GM21825 (cell line): Measurements from ENCODE around the gene LYPD6B.
A peak's percentile ranks its signal among the peaks of the same experiment; 100 is the strongest.

ENCODE experiments used
- ATAC-seq: cut with Tn5 transposase; IDR thresholded peaks from one replicate; pipeline ENCODE4 v1.9.1; 2021; ENCODE audit warnings: mild to moderate bottlenecking, moderate library complexity; ENCODE audit not compliant: unreplicated experiment

Gene LYPD6B

DNA sequence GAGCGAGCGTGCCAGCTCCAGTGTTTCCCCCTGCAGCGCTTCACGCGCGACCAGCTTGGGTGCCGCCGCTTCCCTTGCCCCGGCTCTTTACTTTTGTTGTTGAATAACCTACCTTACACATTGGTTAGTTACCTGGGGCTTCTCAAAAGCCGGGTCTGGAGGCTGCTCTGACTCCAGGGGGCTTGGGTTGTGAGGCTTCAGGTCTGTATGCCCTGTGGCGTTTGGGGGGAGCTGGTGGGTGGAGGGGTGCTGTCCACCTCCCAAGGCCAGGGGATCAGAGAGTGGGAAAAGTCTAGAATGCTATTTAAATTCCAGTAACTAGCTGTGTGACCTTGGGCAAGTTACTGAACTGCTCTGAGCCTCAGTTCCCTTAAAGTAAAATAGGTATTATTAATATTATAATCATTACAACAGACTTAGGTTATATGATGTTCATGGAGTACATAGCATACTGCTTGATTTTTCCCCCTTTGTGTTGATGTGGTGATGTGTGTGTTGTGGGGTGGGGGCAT is 770 bp downstream of the LYPD6B start:
- ATAC-seq = no peak

DNA sequence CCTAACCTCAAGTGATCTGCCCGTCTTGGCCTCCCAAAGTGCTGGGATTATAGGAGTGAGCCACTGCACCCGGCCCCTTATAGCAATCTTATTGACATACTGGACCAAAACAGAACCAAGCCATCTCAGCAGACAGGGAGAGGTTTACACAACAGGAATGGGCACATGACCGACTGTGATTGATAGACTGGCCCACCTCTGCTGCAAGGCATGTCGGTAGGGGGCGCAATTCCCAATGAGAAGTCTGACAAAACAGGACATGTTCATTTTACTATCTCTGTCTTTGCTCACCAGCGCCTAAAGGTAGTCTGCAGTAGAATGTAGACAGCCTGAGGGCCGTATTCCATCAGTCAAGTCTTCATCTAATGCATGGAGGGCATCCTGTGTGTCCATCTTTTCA is 2.0 kb downstream of the LYPD6B start:
- no peak for ATAC-seq

DNA sequence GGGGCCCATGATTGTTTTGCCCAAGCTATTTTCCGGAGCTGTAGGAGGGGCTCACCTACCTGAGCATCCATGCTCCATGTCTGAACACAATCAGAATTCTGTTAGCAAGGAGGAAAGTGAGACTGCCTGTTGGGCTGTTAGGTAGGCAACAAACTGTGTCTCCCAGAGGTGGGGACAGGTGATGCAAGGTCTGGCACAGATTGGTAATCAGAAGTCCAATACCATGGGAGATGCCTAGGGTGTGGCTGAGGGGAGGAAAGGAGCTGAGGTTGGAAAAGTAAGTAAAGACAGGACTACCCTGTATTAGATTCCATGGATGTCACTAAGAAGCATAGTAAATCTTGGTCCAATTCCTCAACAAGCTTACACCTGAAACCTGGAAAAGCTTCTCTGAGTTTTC is 3.0 kb downstream of the LYPD6B start:
- no peak for ATAC-seq

DNA sequence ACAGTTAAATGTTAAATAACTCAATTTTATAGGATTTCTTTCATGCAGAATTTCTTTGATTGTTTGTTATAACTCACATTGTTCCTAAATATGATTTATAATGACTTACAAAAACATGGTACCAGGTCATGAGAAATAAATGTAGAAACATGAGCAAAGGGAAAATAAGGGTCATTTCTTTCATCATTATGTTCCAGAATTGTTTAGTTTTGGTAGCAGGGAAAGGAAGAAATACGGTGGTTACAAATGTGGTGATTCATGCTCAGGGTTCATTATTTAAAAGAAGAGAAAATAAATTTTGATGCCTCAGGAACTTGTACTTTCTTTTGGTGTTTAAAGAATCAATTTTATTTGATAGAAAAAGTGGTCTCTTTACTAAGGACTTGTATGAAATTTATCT is 4.4 kb downstream of the LYPD6B start:
- no peak for ATAC-seq

DNA sequence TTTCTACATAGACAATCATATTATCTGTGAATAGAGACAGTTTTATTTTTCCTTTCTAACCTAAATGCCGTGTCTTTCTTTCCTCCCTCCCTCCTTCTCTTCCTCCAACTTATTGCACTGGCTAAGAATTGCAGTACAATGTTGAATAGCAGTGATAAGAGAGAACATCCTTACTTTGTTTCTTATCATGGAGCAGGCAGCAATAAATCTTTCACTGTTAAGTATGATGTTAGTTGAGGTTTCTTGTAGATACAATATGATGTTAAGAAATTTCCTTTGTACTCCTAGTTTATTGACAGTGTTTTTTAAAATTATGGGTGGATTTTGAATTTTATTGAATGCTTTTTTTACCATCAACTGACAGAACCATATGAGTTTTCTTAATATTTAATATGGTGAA is 6.0 kb downstream of the LYPD6B start:
- no peak for ATAC-seq

DNA sequence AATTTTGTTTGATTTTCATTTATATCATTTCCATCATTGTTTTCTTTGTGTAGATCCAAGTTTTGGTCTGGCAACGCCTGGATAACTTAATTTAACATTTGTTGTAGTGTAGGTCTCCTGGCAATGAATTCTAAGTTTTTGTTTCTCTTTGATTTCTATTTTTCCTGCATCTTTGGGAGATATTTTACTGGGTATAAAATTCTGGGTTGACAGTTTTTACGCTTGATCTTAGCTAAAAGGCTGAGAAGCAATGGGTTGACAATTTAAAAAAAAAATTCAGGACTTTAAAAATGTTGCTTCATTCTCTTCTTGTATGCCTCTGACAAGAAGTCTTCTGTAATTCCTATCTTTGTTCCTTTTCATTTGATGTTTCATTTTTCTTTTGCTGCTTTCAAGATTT is 8.6 kb downstream of the LYPD6B start:
- no peak for ATAC-seq

DNA sequence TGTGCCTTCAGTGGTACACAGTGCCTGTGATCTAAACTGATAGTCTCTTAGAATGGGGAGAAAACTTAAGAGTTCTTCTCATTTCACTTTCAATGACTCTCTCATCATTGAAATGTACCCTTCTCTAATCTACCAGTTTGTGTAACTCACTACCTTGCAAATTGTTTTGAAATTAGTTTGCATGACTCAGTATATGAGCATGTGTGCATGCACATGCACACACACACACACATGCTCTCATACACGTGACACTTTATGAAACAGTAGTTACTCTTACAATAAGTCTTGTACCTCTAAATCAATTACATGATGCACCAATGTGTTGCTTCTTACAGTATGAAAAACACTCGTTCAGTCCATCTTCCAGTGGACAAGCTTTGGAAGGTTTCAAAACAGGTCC is 10.6 kb downstream of the LYPD6B start:
- ATAC-seq = no peak

DNA sequence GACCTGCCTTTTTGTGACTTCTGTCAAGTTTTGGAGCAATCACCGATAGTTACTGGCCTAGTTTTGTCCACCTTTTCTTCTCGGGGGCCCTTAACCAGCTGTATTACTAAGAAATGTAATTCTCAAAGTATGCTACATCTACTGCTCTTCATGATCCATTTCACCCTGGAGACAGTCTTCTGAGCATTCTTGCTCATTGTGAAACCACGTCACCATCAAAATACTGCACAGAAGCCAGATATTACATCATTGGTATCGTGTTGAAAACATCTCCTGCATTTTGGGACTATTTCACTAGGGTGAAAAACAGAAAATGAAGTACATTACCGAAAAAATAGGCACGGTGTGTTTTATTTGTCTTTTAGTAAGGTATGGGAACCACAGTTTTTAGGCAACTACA is 11.7 kb downstream of the LYPD6B start:
- ATAC-seq = peak; percentile 87

DNA sequence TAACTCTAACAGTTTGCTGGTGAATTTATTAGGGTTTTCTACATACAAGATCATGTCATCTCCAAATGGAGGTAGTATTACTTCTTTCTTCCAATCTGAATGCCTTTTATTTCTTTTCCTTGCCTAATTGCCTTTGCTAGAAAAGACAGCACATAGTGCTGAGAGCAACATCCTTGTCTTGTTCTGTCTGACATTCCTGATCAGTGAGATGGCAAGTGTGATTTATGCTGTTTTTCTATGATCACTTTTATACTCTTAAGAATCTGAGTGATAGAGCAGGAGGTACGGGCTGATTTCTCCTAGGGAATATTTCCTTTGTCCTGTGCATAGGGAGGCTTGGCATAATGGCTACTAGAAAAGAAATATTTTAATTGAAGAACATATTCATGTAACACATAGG is 17.3 kb downstream of the LYPD6B start:
- ATAC-seq = no peak

DNA sequence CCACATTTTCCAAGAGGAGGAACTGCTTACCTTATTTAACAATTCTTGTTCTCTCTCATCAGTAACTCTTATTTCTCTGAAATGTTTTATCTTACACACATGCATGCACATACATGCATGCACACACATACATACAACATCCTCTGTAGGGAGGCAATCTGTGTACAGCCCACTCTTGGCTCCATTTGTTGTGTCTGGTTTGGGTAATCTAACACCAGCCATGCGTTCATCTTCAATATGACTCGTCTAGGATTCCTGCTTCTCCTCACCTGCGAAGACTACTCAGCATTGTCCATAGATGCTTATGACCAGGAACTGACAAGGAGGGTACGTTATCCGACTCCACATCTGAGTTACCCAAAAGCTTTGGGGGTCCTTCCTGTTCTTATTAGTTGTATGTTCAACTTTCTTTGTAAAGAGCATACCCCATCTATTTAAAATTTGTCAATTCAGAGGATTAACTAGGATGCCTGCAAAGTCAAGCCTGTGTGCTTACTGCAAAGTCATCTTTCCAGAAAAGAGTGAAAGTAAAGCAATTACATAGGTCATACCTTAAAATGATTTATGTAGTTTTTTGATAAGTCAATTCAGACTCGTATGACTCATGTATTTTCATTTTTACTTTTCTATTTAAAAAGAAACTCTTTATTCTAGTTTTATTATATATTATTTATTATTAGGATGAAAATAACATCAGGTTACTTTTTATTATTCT is 18.2 kb downstream of the LYPD6B start:
- no peak for ATAC-seq

DNA sequence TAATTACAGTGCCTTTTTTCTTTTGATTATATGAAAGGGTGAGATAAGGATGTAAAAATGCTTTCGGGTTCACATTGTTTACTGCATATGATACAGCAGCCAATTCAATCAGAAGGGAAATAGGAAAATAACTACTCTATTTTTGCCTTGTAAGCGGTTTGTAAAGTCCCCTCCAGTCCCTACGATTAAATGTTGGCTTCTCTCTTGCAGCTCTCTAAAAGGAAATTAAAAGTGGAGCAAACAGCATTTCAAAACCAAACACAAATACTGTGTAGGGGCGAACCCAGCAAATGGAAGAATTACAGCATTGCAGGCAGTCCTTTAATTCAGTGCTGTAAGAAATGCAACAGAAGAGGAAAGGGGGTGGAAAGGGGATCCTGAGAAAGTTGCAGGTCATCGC is 18.9 kb downstream of the LYPD6B start:
- no peak for ATAC-seq

DNA sequence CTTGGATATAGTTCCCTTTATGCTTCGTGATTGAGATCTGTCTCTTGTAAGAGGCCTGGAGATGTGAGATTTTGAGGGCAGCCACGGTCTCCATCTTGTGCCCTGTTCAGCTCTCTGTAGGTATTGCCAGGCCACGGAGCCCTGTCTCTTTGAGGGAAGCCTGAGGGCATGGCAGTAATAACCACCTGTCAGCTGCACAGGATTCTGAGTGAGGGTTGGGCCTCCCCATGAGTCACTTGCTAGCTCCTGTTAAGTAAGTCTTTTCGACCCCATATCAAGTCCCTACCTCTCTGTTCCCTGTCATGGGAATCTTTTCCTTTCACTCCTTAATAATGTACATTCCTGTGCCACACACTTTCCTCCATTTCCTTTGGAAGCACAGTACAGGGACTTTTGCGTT is 20.4 kb downstream of the LYPD6B start:
- ATAC-seq = no peak

DNA sequence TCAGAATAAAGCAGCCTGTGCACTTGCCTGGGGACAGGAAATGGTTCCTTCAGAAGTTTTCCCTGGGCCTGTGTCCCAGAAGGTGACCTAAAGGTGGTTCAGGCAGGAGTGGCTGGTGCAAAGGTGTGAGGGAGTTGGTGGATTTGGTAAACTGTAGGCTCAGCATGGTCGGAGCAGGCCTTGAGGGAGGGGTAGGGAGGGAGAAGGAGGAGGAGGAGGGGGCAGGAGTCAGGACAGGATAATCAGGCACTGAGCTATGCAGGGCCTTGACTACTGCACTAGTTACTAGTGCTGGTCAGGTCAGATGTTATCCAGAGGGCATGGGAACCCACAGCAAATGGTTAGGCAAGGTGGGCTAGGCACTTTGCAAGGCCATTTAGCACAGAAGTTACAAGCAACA is 21.3 kb downstream of the LYPD6B start:
- no peak for ATAC-seq

DNA sequence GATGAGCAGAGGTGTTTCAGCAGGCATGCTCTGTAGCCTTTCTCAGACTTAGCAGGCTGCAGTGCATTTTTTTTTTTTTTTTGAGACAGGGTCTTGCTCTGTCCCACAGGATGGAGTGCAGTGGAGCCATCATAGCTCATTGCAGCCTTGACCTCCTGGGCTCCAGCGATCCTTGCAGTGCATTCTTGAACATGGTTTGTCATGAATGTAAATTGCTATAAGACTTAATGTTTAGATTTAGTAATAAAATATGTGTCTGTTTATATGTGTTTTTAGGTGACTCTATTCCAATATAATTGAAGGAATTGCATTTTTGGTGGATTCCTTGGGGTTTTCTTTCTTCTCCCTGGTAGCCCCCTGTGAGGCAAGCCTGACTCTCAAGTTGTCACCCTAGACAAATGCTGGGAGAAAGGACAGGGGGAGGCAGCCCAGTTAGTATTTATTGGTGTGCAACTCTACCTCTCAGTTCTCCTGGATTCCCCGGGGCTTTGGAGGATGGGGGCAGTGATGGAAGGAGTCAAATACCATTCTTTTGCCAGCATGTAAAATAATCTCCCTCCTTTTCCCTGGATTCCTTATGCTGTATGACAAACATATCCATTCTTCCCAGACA is 22.7 kb downstream of the LYPD6B start:
- ATAC-seq = no peak

DNA sequence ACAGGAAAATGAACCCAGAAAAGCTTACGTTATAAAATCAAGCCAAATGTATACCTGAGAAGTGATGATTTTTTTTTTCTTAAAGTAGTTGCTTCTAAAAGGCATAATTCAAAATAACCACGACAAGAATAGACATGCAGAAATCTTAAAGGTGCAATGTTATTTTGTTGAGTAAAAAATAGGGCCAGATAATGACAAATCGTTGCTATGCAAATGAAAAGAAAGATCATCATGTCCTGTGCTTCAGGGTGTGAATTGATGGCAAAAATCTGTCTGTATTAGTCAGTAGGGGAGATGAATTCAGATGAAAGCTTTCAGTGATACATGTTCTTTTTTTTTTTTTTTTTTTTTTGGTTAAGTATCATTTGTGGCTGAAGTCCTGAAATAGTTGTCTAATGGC is 24.0 kb downstream of the LYPD6B start:
- no peak for ATAC-seq

DNA sequence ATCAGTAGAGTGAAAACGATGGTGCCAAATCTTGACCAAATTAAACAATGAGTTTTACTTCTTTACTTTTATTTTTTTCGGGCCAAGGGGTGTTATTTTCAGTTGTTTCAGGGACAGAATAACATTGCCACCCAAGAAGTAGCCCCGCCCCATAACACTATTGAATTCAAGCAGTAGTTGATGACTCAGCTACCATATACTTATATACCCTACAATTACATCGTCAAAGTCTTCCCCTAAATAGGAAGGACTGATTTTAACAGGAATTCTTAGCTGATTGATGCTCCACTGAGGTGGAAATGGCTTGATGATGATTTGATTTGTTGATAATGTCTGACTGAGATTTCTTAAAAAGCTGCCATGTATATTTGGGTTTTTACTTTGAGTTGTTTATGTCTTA is 24.7 kb downstream of the LYPD6B start:
- no peak for ATAC-seq

DNA sequence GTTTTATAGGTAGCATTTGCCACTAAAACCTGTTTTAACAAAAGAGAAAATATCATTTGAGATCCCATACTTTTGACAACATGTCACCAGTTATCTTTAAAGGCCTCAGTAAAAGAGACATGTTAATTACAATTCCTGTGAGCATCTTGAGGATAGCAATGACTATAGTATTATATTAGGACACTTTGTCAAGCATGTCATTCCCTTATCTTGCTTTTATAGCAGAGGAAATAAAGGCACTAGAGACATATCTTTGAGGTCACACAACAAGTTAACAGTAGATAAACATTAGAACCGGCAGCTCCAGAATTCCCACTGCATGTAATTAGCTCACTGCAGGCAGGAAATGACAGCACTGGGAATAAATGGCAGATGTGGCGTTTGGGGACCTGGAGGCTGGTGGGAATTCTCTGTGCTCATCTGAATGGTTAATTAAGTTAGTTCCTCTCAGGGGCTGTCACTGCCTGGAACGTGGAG is 25.9 kb downstream of the LYPD6B start:
- ATAC-seq = no peak

DNA sequence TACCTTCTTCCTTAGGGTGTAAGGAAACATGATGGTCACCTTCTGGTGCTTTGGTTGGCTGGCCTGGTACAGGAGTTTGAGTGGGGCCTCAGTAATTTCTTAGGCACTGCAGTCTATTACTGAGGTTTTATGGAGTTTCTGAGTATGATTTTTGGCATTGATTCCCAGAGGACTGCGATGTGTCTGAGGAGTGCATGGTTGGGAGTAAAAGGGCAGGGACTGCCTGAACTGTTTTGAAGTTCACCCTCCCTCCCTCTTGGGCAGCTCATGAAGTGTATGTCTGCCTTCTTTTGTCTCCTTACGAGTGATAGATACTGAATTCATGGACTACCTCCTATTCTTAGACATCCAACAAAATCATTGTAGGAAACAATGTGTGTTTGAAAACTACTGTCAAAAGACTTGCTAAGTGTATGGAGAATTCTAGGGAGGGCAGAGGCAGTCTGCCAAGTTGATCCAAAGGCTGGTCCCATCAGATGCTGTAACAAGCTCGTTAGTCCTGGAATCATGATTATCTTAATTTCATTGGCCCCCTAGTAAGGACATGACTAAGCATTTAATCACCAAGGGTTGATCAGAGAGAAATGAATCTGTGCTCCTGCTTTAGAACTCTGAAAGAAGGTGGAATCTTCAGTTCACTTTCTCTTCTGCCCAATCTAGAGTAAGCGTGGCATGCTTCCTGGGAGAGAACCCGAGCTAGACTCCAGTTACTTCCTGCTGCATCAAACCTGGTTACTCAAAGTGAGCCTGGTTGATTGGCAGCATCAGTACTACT is 26.5 kb downstream of the LYPD6B start:
- ATAC-seq = no peak

DNA sequence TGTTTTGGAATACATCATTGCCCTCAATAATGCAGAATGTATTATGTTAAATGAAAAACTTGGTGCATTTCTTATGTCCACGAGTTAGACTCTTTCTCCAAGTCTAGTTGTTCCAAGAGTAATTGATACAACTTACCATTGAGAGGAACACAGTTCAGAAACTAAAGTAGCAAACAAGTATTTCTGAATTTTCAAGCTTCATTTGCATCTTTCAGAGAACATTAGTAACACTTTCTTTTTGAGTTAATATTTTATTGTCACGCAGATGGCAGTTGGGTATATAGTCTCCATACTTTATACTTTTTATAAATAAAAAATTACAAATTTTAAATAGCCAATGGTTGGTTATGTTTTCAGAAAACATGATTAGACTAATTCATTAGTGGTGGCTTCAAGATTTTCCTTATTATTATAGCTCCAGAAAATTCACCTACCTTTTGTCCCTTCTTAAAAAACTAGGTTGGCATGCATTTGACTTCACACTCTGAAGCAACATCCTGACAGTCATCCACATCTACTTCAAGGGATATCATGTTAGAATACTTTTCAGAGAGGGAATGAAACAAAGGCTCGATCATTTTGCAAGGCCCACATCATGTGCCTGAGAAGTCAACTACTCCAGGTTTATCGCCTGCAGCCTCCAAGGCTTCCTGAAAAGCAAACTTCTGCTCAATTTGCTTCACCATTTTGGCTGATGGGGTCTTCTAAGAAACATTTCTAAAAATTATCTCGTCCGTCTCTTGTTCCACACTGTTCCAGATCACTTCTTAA is 29.9 kb downstream of the LYPD6B start:
- no peak for ATAC-seq

DNA sequence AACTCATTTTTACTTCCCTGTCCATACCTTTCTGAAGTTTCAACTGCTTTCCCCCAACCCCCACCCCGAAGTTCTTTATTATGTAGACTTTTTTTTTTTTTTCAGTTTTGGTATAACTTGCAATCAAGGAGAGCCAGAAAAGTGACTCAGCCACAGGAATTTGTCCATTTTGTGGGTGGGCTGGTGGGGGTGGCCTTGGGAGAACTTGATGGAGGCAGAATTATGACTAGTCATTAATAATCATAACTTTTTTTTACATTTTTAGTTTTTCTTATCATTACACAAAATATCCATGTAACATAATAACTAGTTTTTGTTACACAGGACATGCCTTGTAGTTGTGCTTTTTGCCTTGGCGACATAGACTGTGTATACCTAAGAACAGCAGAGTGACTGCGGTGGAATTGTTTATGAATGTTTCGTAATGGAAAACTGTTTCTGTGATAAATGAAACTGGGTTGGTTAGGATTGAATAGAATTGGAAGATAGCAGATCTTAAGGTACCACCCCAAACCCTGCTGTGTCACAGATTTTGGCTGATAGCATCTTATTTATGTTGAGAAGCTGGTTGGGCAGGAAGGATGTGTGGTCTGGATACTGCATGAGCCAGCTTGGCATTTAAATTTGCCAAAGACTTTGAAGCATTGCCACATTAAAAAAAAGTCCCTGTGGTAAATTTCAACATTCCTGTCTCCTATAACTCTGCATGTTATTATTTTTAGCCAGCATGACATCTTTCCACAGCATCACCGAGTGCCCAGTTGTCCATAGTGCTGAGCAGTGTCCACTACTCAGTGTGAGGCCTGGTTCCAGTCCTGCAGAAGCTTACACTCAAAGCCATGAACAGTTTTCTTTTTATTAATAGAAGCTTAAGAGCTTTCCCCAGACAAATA is 30.7 kb downstream of the LYPD6B start:
- ATAC-seq = no peak
